HG02981 (cell line): Measurements from ENCODE around the gene REV3L.
"Not testable (repeated sequence)": the region's sequence is repeated elsewhere in the genome, so short reads cannot be mapped to it uniquely, and the experiment has no call there.

Experiments
- ATAC-seq: cut with Tn5 transposase; IDR thresholded peaks from one replicate; pipeline ENCODE4 v1.9.1; 2021; ENCODE audit warnings: mild to moderate bottlenecking, moderate library complexity; ENCODE audit not compliant: unreplicated experiment

The REV3L gene

GRCh38 chr6:111482959-111483735 lies at the start of gene REV3L:
TSS of gene REV3L (minus strand) at chr6:111483218. CDS start at chr6:111482888, 330 bp downstream.
- ATAC-seq, result peak; percentile 23

GRCh38 chr6:111531185-111531584 lies 48.2 kb upstream of the REV3L start:
- ATAC-seq, result no peak

GRCh38 chr6:111530667-111531066 lies 47.6 kb upstream of the REV3L start:
- ATAC-seq, result no peak

GRCh38 chr6:111530218-111530617 lies 47.2 kb upstream of the REV3L start:
- no peak for ATAC-seq

- no peak for ATAC-seq
Measured at GRCh38 chr6:111527367-111527766, 44.3 kb upstream of the REV3L start.

- no peak for ATAC-seq
Measured at GRCh38 chr6:111524735-111525134, 41.7 kb upstream of the REV3L start.

GRCh38 chr6:111524252-111524651 lies 41.2 kb upstream of the REV3L start:
- no peak for ATAC-seq

GRCh38 chr6:111523484-111524167 lies 40.6 kb upstream of the REV3L start:
- ATAC-seq, result no peak

GRCh38 chr6:111522393-111523020 lies 39.5 kb upstream of the REV3L start:
- ATAC-seq, result no peak

GRCh38 chr6:111521497-111522270 lies 38.7 kb upstream of the REV3L start:
- no peak for ATAC-seq

- no peak for ATAC-seq
Measured at GRCh38 chr6:111520524-111520923, 37.5 kb upstream of the REV3L start.

- no peak for ATAC-seq
Measured at GRCh38 chr6:111517965-111518364, 34.9 kb upstream of the REV3L start.

- no peak for ATAC-seq
Measured at GRCh38 chr6:111515259-111515658, 32.2 kb upstream of the REV3L start.

GRCh38 chr6:111514531-111514930 lies 31.5 kb upstream of the REV3L start:
- ATAC-seq, result not testable (repeated sequence)

GRCh38 chr6:111507219-111507618 lies 24.2 kb upstream of the REV3L start:
- ATAC-seq, result not testable (repeated sequence)

GRCh38 chr6:111505498-111505897 lies 22.5 kb upstream of the REV3L start:
- not testable (repeated sequence) for ATAC-seq

GRCh38 chr6:111503660-111504059 lies 20.6 kb upstream of the REV3L start:
- no peak for ATAC-seq

GRCh38 chr6:111503194-111503593 lies 20.2 kb upstream of the REV3L start:
- no peak for ATAC-seq

- ATAC-seq, result no peak
Measured at GRCh38 chr6:111502154-111502553, 19.1 kb upstream of the REV3L start.

GRCh38 chr6:111499269-111499793 lies 16.3 kb upstream of the REV3L start:
- no peak for ATAC-seq
